HuH-7 (cell line): ENCODE measurements around the gene ANKRD60.

Experiments used
- DNase-seq: peaks from one replicate; pipeline ENCODE4 v3.0.0; 2011; ENCODE audit warnings: low spot score

The ANKRD60 gene, protein sequence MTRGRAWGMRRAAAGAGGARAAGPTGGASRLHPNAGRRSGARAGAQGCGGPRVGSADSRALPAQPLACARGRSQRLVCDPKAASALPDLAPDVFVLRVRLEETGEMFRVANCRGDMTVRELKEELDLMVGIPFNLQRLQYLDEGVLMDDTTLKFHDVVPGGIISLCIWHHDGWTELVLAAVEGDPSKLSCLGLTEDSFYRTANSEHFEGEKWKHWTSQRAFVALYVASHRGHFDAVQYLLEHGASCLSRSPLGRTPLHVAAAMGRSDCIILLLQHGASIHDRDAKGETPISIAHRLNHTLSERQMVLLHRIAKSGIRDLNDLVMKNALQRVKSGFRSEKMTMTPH

DNA sequence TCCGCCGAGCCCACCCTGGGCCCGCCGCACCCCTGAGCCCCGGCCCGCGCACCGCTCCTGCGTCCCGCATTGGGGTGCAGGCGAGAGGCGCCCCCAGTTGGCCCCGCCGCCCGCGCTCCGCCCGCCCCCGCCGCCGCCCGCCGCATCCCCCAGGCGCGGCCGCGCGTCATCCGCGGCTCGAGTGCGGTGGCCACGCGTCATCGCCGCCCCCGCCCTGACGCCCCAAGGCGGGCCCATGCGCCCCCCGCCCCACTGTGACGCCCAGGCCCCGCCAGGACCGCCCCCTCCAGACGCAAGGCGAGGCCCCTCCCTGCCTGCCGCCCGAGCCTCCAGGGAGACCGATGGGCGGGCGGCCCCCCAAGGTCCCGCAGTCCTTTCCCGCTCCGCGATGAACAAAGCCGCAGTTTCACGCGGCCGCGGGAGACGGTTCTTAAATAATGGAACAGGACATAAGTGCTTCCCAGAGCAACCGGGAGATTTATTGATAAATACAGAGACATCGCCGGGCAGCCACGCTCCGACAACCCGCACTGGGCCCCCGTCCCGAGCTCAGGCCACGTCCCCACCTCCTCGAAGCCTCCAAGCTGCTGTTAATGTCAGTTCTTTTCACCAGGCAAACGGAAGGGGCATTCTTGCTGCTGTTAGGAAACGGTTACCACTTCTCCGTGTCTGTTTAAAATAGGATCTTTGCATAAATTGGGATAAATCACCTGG lies at the start of gene ANKRD60:
Gene ANKRD60 (minus strand): TSS at position 170 of the 714 bp plus-strand sequence. CDS start 0 bp downstream, at position 170.
- DNase-seq, result no peak

DNA sequence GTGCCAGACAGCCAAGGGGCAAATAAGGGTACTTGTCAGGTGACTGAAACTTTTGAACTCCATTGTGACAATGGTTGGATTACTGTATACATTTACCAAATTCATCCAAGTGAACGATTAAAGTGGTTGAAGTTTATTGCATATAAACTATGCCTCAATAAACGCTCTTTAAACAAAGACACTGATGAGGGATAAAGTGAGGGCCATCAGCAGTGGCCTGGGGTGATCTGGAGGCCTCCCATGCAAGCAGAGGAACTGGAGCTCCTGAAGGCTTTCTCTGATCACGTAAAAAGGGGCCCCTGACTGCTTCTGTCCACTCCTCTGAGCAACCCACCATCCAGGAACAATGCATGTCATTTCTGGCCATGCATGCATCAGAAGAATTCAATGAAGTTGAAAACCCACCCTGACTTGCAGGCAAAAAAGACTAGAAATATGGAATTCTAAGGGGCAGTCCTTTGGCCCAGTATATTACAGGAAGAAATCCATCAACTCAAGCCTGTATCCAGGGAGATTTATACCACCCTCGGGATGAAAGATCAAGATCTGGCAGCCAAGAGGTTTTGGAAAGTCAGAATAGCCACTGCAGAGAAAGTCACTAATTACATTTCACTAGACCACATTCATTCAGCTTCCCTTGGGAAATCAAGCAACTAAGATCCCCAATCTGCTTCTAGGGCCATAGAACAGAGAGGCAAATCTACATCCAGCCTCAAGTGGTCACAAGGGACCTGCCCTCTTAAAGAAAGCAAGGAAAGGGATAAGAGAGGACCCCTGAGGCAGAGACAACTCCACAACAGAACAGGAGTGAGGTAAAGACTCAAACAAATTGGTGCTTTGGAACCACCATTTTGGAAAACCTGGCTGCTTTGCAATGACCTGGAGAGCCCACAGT lies 49.4 kb upstream of the ANKRD60 start:
- DNase-seq, result no peak

GRCh38 chr20:58277107-58277506 lies 48.7 kb upstream of the ANKRD60 start:
- DNase-seq, result no peak

- DNase-seq, result no peak
Observed at GRCh38 chr20:58274384-58274783, 45.9 kb upstream of the ANKRD60 start.

GRCh38 chr20:58271606-58272351 lies 43.3 kb upstream of the ANKRD60 start:
- DNase-seq, result no peak

DNA sequence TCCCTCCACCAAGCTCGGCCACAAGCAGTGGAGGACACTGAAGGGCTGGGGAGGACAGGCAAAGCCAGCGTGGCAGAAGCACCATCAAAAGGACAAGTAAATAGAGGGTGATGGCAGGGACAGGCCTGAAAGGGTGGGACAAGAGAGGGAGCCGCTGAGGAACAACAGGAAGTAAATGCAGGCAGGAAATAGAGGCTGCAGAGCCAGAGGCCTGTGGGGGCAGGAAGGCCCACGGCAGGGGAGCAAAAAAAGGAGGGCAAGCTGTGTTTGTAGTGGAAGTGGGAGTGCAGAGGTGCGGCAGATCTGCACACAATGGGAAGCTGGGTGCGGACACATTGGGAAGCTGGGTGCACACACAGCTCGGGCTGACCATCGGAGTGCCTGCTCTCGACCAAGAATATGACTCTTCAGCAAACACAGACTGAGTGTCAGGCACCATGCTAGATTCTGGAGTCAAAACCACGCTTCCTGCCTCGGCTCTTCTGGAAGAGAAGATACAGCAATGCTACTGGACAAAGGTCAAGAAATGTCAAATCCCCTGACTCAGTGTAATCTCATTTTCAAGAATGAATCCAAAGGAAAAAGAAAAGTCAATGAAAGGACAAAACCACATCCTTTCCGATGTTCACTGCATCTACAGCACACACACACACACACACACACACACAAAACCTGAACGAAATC lies 40.6 kb upstream of the ANKRD60 start:
- DNase-seq, result no peak

DNA sequence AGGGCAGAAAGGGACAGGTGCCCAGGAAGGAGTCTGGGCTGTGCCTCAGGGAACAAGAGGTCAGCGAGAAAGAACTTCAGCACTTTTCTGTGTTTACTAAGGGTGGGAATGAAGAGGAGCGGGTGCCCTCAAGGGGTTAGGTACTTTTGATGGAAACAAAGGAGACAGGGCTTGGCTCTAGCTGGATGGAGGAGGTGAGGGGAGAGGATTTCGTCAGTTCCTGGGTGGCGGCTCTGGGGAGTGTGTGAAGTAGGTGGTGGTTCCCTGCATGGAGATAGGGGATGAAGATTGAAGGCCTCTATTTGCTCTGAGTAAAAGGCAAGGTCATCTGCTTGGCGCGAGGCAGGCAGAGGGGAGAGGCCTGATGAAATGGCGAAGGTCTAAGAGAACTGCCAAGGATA lies 40.0 kb upstream of the ANKRD60 start:
- no peak for DNase-seq

DNA sequence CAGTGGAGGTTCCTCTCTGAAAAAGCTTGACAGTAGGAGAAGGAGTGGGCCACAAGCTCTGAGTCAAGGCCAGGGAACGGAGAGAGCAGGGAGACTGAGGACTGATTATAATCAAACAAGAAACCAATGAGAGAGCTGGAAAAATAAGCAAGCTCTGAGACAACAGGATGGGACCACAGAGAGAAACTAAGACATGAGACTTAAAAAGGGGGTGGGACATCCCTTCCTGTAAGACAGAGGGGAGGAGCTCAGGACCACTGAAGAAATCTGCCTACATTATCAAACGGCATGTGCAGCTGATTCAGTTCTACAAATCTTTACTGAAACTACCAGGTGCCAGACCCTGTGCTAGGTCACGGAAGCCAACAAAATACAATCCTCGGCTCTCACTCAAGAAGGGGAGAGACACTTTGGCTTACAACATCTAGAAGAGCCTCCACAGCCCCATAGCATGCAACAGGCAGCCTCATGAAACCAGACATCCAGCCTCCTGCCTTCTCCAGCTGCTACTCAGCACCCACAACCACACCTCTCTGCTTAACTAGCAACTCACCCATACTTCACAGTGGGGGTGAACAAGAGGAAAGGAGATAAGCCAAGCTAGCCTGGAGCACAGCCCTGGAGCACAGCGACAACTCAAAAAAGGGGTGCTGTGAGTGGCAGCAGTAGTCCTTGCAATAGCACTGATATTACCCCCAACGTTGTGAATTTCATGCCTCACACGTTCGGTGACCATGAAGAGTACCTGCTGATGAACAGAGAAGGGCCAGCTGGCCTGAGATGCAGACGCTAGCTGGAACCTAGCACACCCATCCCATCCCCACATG lies 39.1 kb upstream of the ANKRD60 start:
- DNase-seq, result no peak

DNA sequence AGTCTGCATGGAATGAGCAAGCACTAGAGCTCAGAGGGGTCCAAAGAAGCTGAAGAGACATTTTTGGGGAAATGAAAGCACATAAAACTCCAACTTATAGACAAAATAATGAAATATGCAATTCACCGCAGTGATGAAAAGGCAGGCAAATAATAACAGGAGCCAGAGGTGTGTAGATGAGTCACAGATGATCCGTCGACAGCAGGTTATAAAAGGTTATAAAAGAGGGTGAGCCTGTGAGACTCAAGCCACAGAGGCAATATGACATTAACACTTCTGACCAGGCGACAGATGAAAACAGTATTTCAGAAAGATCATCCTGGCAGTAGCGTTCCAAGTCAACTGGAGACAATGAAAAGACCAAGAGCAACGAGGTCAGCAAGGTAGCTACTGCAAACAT lies 35.8 kb upstream of the ANKRD60 start:
- no peak for DNase-seq

- DNase-seq, result no peak
Observed at GRCh38 chr20:58261660-58262059, 33.2 kb upstream of the ANKRD60 start.

DNA sequence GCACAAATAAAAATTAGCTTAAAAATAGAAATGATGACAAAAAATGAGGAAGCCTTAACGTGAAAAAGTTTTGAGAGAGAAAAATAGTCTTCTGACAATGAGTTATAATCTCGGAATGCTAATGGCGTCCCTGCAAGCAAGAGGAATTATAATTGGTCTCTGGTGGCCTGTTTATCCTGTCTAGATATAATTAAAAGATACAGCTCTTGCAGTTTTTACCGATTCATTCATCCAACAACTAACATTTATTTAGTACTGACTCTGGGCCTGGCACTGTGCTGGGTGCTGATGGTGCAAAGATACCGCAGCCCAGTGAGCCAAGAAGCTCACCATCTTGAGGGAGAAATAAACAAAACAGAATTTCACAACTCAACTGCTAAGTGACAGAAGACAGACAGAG lies 31.6 kb upstream of the ANKRD60 start:
- no peak for DNase-seq

- DNase-seq, result no peak
Observed at GRCh38 chr20:58256842-58257241, 28.4 kb upstream of the ANKRD60 start.

DNA sequence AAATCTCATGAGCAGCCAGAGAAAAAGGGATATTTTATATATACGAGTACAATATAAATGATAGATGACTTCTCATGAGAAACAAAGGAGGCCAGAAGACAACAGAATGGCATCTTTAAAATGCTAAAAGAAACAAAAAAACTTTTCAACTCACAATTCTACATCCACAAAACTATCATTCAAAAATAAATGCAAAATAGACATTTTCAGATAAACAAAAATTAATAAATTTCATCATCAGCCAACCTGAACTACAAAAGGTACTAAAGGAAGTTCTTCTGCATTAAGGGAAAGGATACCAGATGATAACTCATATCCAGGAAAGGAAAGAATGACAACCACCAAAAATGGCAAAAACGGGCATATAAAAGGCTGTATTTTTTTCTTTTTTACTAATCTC lies 27.9 kb upstream of the ANKRD60 start:
- no peak for DNase-seq

GRCh38 chr20:58254890-58255289 lies 26.4 kb upstream of the ANKRD60 start:
- no peak for DNase-seq

DNA sequence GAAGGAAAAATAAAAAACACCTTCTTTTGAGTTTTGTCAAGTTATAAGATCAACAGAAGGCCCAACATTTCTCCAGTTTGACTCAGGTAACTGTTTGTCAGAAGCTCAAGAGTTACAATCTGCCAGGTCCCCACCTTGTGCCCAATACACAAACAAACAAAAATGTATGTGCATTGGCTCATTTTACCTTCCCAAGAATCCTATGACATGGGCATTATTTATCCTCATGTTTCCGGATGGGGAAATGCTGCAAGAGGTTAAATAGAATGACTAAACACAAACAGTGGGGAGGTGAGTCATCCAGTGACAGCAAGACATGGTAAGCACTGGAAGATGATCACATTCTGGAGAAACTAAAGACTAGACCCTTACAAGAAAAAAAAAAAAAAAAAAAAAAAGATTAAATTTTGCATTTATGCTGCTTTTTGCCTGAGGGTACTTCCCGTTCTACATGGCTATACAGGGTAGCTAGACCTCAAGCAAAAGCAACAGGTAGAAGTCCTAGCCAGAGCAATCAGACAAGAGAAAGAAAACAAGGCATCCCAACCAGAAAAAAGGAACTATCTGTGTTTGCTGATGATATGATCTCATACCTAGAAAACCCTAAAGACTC lies 23.6 kb upstream of the ANKRD60 start:
- DNase-seq, result no peak

DNA sequence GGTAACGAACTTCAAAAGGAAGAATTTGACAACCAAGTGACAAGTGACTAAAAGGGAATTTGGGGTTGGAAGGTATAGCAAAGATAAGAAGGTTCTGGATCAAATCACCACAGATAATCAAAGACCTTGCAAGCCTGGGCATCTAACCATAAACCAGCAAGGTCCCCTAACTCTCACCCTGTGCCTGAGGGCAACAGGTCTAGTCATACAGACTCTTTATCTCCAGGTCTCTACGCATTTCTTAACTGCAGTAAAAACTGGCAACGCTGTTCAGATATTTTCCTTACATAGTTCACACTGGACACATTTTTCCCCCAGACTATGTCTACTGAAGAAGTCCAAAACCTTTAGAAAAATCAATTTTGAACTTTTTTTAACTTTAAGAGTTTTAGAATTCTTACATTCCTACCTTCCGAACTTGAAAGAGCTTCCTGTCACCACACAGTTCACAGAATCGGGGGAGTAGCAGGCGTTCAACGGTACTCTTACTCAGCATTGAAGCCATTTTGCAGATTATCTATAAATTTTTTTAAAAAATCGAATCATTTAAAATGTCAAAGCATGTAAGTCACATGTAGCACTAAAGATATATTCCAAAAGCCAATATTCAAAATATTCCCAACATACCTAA lies 23.0 kb upstream of the ANKRD60 start:
- no peak for DNase-seq

DNA sequence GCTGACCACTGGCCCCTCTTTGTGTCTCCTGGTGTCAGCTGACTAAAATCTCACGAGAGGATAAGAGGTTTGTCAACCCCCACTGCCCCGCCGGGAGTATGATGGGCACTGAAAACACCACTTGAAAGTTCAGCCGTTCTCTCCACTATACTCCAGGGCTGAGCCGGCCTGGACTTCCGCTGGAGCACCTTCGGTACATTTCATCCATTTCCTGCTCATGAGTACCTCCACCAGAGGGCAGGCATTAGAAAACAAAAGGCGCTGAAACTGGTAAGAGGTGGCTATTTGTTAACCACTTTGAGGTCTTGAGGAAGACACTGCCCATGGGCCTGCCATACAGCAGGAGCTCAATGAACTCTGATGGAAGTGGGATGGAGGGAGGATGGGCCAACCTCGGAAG lies 17.9 kb upstream of the ANKRD60 start:
- DNase-seq, result peak; percentile 50

- DNase-seq, result no peak
Observed at GRCh38 chr20:58245931-58246330, 17.5 kb upstream of the ANKRD60 start.

- no peak for DNase-seq
Observed at GRCh38 chr20:58245181-58245891, 16.9 kb upstream of the ANKRD60 start.
